Measurements from ENCODE around the gene BEST1. TPM values are rescaled to one million over a fixed set of nuclear protein-coding genes. Genes with fewer than 3 reads are reported as not detected.
A peak's percentile ranks its signal among the peaks of the same experiment; 100 is the strongest.

Gene BEST1
- total RNA-seq, 1 experiment from 2014 or later: 0.22 TPM

DNA sequence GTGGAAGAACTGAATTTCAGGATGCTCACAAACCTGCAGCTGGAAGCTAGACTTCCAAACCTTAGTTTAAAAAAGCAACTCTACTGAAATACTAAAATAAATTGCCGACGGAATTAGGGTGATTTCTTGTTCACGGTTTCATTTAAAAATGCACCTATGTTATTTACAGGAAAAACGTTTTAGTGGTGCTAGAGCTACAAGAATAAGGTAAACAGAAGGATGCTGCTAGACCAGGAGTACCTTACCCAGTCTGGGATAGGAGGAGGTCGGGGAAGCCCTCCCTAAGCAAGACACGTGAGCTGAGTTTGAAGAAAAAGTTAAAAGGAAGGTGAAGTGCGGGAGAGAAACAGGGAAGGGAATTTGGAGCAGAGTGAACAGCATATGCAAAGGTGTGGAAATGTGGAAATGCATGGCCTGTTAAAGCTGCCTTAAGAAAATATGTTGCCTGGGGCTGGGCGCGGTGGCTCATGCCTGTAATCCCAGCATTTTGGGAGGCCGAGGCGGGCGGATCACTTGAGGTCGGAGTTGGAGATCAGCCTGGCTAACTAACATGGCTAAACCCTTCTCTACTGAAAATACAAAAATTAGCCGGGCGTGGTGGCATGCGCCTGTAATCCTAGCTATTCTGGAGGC lies 18.7 kb downstream of the BEST1 start:
- Histone ChIP-seq H3K4me3 (ENCODE audit: low read length) (peak overlapping the region; percentile 95), H3K27me3 (ENCODE audit: low read length) (no peaks in the 10 kb centered on the region), H3K9me3 (ENCODE audit: low read length) (no peaks in the 10 kb centered on the region), H3K9ac (ENCODE audit: low read length) (peak overlapping the region; percentile 96), H3F3A (ENCODE audit: low read length, unreplicated experiment) (peaks cover 12% of the 10 kb centered on the region), H3K27ac (ENCODE audit: low read length) (peak overlapping the region; percentile 98), H3K36me3 (ENCODE audit: low read depth, low read length) (peaks cover 31% of the 10 kb centered on the region), H2AFZ (ENCODE audit: low read length) (no peak overlapping the region), H3K4me2 (ENCODE audit: low read length) (peak overlapping the region; percentile 93), H3K79me2 (ENCODE audit: low read length) (peaks cover 64% of the 10 kb centered on the region), H3K9me2 (replicated peaks; ENCODE audit: low read length) (no peaks in the 10 kb centered on the region), H3K4me1 (ENCODE audit: insufficient read depth, low read length) (peaks cover 68% of the 10 kb centered on the region), H4K20me1 (ENCODE audit: low read length) (peaks cover 32% of the 10 kb centered on the region)
- BruUV-seq (replicated peaks): no TSS peak
- ATAC-seq: no peak
- CTCF ChIA-PET: interaction anchor here (0.6 to 1.9 kb wide), 4 partner anchors 10 to 113 kb away, joined by 3 to 7 read pairs (median 3); no protein-coding TSS in a partner anchor
- intact Hi-C loops (cut with micrococcal nuclease): no loop called here
- POLR2A ChIA-PET (ENCODE audit: unreplicated experiment): interaction anchor here (1.2 to 1.4 kb wide), 2 partner anchors 44 to 76 kb away, joined by 3 to 8 read pairs; no protein-coding TSS in a partner anchor
- no peak for DNase-seq
- TF ChIP-seq EZH2 (IDR thresholded peaks at IDR 0.05; ENCODE audit: low read length, unreplicated experiment) (no peak), EZH2phosphoT487 (IDR thresholded peaks at IDR 0.05; ENCODE audit: borderline replicate concordance, low read length) (no peak)
- TF ChIP-seq, protein P1, sequence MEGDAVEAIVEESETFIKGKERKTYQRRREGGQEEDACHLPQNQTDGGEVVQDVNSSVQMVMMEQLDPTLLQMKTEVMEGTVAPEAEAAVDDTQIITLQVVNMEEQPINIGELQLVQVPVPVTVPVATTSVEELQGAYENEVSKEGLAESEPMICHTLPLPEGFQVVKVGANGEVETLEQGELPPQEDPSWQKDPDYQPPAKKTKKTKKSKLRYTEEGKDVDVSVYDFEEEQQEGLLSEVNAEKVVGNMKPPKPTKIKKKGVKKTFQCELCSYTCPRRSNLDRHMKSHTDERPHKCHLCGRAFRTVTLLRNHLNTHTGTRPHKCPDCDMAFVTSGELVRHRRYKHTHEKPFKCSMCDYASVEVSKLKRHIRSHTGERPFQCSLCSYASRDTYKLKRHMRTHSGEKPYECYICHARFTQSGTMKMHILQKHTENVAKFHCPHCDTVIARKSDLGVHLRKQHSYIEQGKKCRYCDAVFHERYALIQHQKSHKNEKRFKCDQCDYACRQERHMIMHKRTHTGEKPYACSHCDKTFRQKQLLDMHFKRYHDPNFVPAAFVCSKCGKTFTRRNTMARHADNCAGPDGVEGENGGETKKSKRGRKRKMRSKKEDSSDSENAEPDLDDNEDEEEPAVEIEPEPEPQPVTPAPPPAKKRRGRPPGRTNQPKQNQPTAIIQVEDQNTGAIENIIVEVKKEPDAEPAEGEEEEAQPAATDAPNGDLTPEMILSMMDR (conservative IDR thresholded peaks at IDR 0.05; ENCODE audit: low read depth, low read length): no peak

DNA sequence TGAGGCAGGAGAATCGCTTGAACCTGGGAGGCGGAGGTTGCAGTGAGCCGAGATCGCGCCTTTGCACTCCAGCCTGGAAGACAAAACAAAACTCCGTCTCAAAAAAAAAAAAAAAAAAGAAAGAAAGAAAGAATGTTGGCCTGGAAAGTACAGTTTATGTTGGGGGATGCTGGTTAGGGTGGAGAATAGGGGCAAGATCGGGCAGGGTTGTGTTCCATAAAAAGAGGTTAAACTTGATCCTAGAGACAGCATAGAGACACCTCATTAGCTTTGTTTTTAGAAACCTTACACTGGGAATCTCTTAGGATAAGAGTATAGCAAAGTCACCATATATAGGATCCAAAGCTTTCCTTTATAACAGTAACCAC lies 19.2 kb downstream of the BEST1 start:
- peaks cover 26% of the 10 kb centered on the region for H3K36me3 ChIP-seq (ENCODE audit: low read depth, low read length)
- ChIA-PET POLR2A (ENCODE audit: unreplicated experiment) (interaction anchor here (0.6 to 1.2 kb wide), 2 partner anchors 43 to 249 kb away, joined by 3 read pairs; no protein-coding TSS in a partner anchor), CTCF (interaction anchor here (0.6 to 1.9 kb wide), 2 partner anchors 113 to 222 kb away, joined by 3 to 7 read pairs; no protein-coding TSS in a partner anchor)
- no TSS peak for BruUV-seq (replicated peaks)
- no peaks in the 10 kb centered on the region for H3K27me3 ChIP-seq (ENCODE audit: low read length)
- H4K20me1 ChIP-seq (ENCODE audit: low read length): peaks cover 27% of the 10 kb centered on the region
- H3K27ac ChIP-seq (ENCODE audit: low read length): peak overlapping the region; percentile 98
- ATAC-seq: no peak
- no peak for DNase-seq
- H3K9me2 ChIP-seq (replicated peaks; ENCODE audit: low read length): no peaks in the 10 kb centered on the region
- H3K4me3 ChIP-seq (ENCODE audit: low read length): peak overlapping the region; percentile 1; the same call in 1 of the 2 replicates
- intact Hi-C loops (cut with micrococcal nuclease): no loop called here
- H3K4me1 ChIP-seq (ENCODE audit: insufficient read depth, low read length): peaks cover 71% of the 10 kb centered on the region
- peaks cover 12% of the 10 kb centered on the region for H3F3A ChIP-seq (ENCODE audit: low read length, unreplicated experiment)
- peak overlapping the region; percentile 93 for H3K4me2 ChIP-seq (ENCODE audit: low read length)
- peak overlapping the region; percentile 67; the same call in 1 of the 2 replicates for H3K9ac ChIP-seq (ENCODE audit: low read length)
- no peak for TF ChIP-seq EZH2phosphoT487 (IDR thresholded peaks at IDR 0.05; ENCODE audit: borderline replicate concordance, low read length)
- TF ChIP-seq, protein P1 (conservative IDR thresholded peaks at IDR 0.05; ENCODE audit: low read depth, low read length): no peak
- no peak for TF ChIP-seq EZH2 (IDR thresholded peaks at IDR 0.05; ENCODE audit: low read length, unreplicated experiment)
- no peak overlapping the region for H2AFZ ChIP-seq (ENCODE audit: low read length)
- no peaks in the 10 kb centered on the region for H3K9me3 ChIP-seq (ENCODE audit: low read length)
- H3K79me2 ChIP-seq (ENCODE audit: low read length): peaks cover 64% of the 10 kb centered on the region

Data from PC-3 (cell line).